Kidney epithelial cell (primary cell): ENCODE data around the gene ENPP3. TPM values are rescaled to one million over a fixed set of nuclear protein-coding genes. Genes with fewer than 3 reads are reported as not detected.

Experiments used
- DNase-seq: peaks from one replicate; pipeline ENCODE4 v3.0.0-alpha.2; 2010; ENCODE audit warnings: low read depth
- H3K27me3 ChIP-seq: 2 replicates; pipeline ENCODE4 v1.6.0; 2011; ENCODE audit warnings: low read length; ENCODE audit not compliant: control insufficient read depth, insufficient read depth
- H3K36me3 ChIP-seq: 2 replicates; pipeline ENCODE4 v1.5.1; 2011; ENCODE audit warnings: low read length; ENCODE audit not compliant: control insufficient read depth, insufficient read depth
- H3K4me3 ChIP-seq: 2 replicates; pipeline ENCODE4 v1.5.1; 2011; ENCODE audit warnings: low read depth, mild to moderate bottlenecking, control low read depth, low read length
- CTCF ChIP-seq: IDR thresholded peaks from 2 replicates; pipeline ENCODE4 v1.5.1; 2011; ENCODE audit warnings: mild to moderate bottlenecking, moderate library complexity, low read length, control low read depth, inconsistent platforms; ENCODE audit not compliant: insufficient read depth, poor library complexity, severe bottlenecking
- total RNA-seq: library from RNA; depleted of rRNA; stranded (reverse); fragments of >200 nt; gene quantifications from 2 replicates; pipeline ENCODE4 v1.2.3, GENCODE V29; 2015

Gene ENPP3
- total RNA-seq, 1 donor from 2014 or later = not detected

DNA sequence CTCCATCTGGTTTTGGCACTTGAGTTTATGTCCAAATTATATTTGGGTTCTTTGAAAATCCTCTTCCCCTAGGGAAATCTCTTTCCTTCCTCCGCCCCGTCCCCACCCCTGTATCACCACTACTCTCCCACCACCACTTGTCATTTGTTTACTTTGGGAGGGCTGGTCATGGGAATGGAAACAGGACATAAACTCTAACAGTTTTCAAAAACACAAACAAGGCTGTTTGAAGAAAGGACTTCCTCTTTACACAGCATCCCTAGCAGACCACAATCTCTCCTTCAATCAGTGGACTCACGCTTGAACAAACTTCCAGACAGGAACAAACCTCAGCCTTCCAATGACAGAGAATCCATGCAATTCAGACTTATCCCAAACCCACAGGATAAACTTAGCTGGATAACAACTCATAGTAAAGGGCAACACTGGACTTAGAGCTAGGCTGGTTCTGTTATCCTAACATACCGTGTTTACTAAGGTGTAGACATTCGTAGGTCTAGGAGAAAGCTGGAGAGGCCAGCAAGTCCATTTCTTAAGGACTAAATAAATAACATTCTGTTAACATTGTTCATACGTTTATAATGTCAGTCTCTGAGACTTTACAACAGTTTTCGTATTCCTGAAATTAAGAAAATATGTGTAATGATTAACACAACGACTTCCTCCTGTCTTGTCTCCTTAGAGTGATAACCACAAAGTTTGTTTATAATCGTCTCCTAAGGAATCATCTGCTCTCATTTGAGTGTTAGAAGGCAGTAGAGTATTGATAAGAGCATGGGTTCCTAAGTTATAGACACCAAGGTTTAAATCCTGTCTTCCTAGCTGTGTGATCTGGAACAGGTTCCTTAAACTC is 117.8 kb downstream of the ENPP3 start:
- TF ChIP-seq CTCF = no peak
- H3K36me3 ChIP-seq = no peaks in the 10 kb centered on the region
- no peak for DNase-seq
- H3K4me3 ChIP-seq = no peak overlapping the region
- H3K27me3 ChIP-seq = no peaks in the 10 kb centered on the region

DNA sequence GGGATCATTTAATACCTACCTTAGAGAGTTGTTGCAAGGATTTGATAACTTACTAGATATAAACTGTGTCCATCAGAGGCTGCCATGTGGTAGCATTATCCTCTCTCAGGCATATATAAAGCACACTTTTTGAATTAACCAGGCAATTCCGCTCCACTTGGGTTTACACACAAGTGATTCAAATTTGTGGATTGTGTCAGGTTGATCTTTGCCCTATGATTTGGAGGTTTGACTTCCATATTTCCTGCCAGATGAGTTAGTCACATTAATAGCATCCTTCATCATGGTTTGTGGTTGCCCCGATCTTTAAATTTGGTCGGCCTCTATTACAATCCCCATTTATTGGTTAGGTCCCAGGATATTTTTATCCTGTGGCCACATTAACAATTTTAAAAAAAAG is 118.5 kb downstream of the ENPP3 start:
- Histone ChIP-seq H3K4me3 (no peak overlapping the region), H3K27me3 (no peaks in the 10 kb centered on the region), H3K36me3 (no peaks in the 10 kb centered on the region)
- peak; percentile 25 for DNase-seq
- TF ChIP-seq CTCF = no peak

DNA sequence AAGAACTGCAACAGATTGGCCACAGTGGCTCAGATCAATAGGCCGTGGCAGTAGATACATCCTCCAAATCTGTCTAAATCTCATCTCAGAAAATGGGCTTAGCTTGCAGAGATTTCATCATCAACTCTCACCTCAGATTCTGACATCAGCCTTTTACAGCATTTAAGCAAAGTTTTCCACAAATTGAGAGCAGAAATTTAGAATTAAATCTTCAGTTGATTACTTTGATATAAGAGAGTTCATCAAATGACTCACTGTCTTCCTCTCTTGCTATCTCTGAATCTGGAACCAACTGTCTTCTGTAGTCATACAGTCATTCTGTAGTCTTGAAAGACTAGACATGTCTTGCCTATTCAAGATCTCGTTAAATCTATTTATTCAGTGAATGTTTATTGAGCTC is 118.9 kb downstream of the ENPP3 start:
- H3K27me3 ChIP-seq = no peaks in the 10 kb centered on the region
- no peak overlapping the region for H3K4me3 ChIP-seq
- H3K36me3 ChIP-seq = no peaks in the 10 kb centered on the region
- no peak for TF ChIP-seq CTCF
- no peak for DNase-seq

DNA sequence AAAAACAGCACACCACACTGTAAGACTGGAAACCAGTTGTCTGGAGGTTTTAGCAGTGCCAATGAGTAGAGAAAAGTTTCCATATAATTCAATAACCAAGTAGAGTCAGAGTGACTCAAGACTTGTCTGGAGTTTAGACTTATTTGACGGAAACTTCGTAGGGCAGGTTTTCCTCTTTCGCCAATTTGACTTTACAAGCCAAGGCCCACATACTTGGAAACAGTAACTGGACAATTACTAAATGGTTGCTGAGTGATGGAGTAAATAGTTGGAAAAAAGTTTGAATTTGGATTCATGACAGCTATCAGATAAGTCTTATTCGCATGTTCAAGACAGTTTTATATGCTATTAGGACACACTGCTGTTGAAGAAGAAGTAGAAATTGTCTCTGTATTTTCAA is 121.8 kb downstream of the ENPP3 start:
- H3K27me3 ChIP-seq = no peaks in the 10 kb centered on the region
- H3K36me3 ChIP-seq = no peaks in the 10 kb centered on the region
- no peak for DNase-seq
- no peak overlapping the region for H3K4me3 ChIP-seq
- no peak for TF ChIP-seq CTCF

DNA sequence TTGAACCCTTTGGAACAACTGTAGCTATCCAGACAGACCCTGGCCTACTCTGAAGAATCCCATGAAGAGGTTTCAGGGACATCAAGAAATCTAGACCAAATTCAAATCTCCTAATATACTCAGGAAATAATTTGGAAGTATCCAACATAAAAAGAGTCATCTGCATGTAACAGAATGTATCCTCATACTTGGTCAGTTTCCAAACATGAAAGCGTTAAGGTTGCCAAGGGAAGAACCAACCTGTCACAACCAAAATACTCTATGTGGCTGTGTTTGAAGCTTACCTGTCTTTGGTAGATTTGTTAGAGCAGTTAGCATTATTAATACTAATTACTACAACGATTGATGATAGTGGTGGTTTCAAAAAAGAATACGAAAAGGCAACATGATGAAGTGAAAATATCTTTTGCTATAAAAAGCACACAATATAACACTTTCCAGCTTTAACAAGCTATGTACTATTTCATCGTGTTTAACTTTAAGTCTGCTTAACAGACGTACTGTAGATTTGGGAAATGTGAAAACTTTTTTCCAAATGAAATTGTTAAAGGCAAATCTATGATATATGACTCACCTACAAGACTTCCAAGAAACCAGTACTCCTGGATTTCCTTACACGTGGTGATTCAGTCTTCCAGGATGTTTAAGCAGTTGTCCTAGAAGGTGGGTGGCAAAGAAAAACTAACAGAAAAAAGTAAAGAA is 124.1 kb downstream of the ENPP3 start:
- H3K27me3 ChIP-seq = no peaks in the 10 kb centered on the region
- H3K36me3 ChIP-seq = no peaks in the 10 kb centered on the region
- no peak for TF ChIP-seq CTCF
- H3K4me3 ChIP-seq = no peak overlapping the region
- peak; percentile 23 for DNase-seq
